GM19023 (cell line): ENCODE measurements around the gene ZDHHC23.
A peak's percentile ranks its signal among the peaks of the same experiment; 100 is the strongest.

ENCODE experiments used
- ATAC-seq: cut with Tn5 transposase; IDR thresholded peaks from one replicate; pipeline ENCODE4 v1.9.1; 2021; ENCODE audit warnings: mild to moderate bottlenecking, moderate library complexity; ENCODE audit not compliant: unreplicated experiment

ZDHHC23 gene

GRCh38 chr3:113947372-113948014 lies at the start of gene ZDHHC23:
Gene ZDHHC23, plus strand, starts transcription at chr3:113948013. Its CDS starts 790 bp downstream, at chr3:113948803.
- ATAC-seq, result peak; percentile 77

GRCh38 chr3:113898892-113899291 lies 48.9 kb upstream of the ZDHHC23 start:
- no peak for ATAC-seq

GRCh38 chr3:113906568-113907140 lies 41.2 kb upstream of the ZDHHC23 start:
- ATAC-seq, result no peak

- ATAC-seq, result no peak
Measured at GRCh38 chr3:113908133-113908532, 39.7 kb upstream of the ZDHHC23 start.

- no peak for ATAC-seq
Measured at GRCh38 chr3:113910966-113911365, 36.8 kb upstream of the ZDHHC23 start.

- peak; percentile 92 for ATAC-seq
Measured at GRCh38 chr3:113912552-113913236, 35.1 kb upstream of the ZDHHC23 start.

- no peak for ATAC-seq
Measured at GRCh38 chr3:113914646-113915045, 33.2 kb upstream of the ZDHHC23 start.

- no peak for ATAC-seq
Measured at GRCh38 chr3:113927556-113927955, 20.3 kb upstream of the ZDHHC23 start.

GRCh38 chr3:113946831-113947230 lies 982 bp upstream of the ZDHHC23 start:
- no peak for ATAC-seq

GRCh38 chr3:113948015-113948917 lies 453 bp downstream of the ZDHHC23 start:
- ATAC-seq, result peak; percentile 49

GRCh38 chr3:113952921-113953320 lies 5.1 kb downstream of the ZDHHC23 start:
- no peak for ATAC-seq

- no peak for ATAC-seq
Measured at GRCh38 chr3:113953677-113954076, 5.9 kb downstream of the ZDHHC23 start.

- ATAC-seq, result no peak
Measured at GRCh38 chr3:113954091-113954685, 6.4 kb downstream of the ZDHHC23 start.

- ATAC-seq, result no peak
Measured at GRCh38 chr3:113963879-113964278, 16.1 kb downstream of the ZDHHC23 start.

GRCh38 chr3:113966172-113966571 lies 18.4 kb downstream of the ZDHHC23 start:
- ATAC-seq, result no peak

- no peak for ATAC-seq
Measured at GRCh38 chr3:113968986-113969385, 21.2 kb downstream of the ZDHHC23 start.

GRCh38 chr3:113977822-113978221 lies 30.0 kb downstream of the ZDHHC23 start:
- ATAC-seq, result no peak

GRCh38 chr3:113979916-113980315 lies 32.1 kb downstream of the ZDHHC23 start:
- no peak for ATAC-seq

GRCh38 chr3:113981803-113982202 lies 34.0 kb downstream of the ZDHHC23 start:
- no peak for ATAC-seq

GRCh38 chr3:113983544-113983943 lies 35.7 kb downstream of the ZDHHC23 start:
- ATAC-seq, result no peak

- ATAC-seq, result no peak
Measured at GRCh38 chr3:113985541-113985940, 37.7 kb downstream of the ZDHHC23 start.
